ENCODE results near the gene FSCN2. TPM values are rescaled to one million over a fixed set of nuclear protein-coding genes. Genes with fewer than 3 reads are reported as not detected.

Gene FSCN2
- total and polyA plus RNA-seq, 2 of the 4 experiments (the other 2 are of a cell fraction) = 0.18 to 0.84 TPM

DNA sequence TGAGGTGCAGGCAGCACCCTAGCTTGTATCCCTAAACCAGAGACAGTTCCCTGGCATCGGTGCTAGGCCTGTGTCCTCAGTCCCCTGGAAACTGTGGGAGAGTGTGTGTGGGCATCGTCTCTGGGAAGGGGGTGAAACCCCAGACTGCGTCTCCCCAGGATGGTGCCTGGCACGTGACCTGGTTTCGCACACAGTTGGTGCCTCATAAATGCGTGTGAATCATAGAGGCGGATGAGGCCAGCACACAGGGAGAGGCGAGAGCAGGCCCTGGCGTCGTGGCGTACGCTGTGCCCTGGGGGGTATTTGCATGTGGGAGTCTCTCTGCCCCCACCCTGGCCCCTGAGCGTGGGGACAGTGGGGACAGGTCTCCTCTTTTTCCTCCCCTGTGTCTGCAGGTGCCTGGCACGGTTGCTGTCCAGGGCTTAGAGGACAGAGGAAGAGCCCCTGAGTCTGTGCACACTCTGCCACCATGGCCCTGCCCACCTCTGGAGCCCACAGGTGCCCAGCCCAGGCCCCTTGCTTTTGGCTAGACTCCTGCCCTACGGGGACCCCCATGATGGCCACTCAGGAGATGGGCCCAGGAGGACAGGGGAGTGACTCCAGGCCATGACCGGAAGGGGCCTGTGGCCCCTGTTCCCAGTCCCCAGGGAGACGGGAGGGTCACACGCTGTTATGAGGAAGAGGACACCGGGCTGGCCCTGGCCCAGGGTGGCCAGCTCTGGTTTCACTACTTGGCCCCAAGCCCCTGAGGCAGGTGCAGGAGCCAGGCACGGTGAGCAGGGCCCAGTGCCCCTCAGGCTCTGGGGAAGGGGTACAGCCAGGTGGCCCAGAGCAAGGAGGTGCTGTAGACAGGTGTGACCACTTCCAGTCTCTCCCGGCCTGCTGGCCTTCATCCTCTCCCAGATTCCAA is 1.3 kb upstream of the FSCN2 start:
- no peak overlapping the region for H3K56ac ChIP-seq (ENCODE audit: extremely low read depth, insufficient read depth, low read length)
- H3K23ac ChIP-seq (ENCODE audit: low read depth, low read length) = no peak overlapping the region
- H4K8ac ChIP-seq (ENCODE audit: low read depth in 2 of 2, low read length in 2 of 2) = no peak overlapping the region
- no peak overlapping the region for H2AK5ac ChIP-seq (ENCODE audit: low read depth, low read length)
- H2BK15ac ChIP-seq (ENCODE audit: low read depth, low read length) = no peak overlapping the region
- peaks cover 9% of the 10 kb centered on the region for H3K27me3 ChIP-seq (ENCODE audit: control insufficient read depth, insufficient read depth, low read length)
- peaks cover 5% of the 10 kb centered on the region; the same call in 1 of the 2 replicates for H3K9me1 ChIP-seq (ENCODE audit: insufficient read depth, low read length)
- H2AK9ac ChIP-seq (replicated peaks; ENCODE audit: low read depth, low read length, poor library complexity) = no peak overlapping the region
- H3K36me3 ChIP-seq (ENCODE audit: control insufficient read depth, insufficient read depth, low read length) = no peaks in the 10 kb centered on the region
- no peak for DNase-seq
- H3K4me3 ChIP-seq (ENCODE audit: insufficient read depth, low read depth, low read length) = no peak overlapping the region
- H3K79me1 ChIP-seq (ENCODE audit: low read depth in 1 of 2, low read length in 2 of 2) = no peaks in the 10 kb centered on the region
- H3K14ac ChIP-seq (replicated peaks; ENCODE audit: low read depth, low read length) = no peak overlapping the region
- ChIA-PET CTCF (no interaction called here), POLR2A (ENCODE audit: unreplicated experiment) (no interaction called here)
- no peak overlapping the region for H2BK120ac ChIP-seq (ENCODE audit: low read depth, low read length)
- no peak overlapping the region for H2BK20ac ChIP-seq (ENCODE audit: low read depth, low read length)
- H3K4me2 ChIP-seq (ENCODE audit: low read depth, low read length) = no peak overlapping the region
- 100% methylated on average over 1 of the region's 21 CpGs; no CpG with 5 or more reads in 1 of the 2 experiments for WGBS, 2 experiments (ENCODE audit: extremely low coverage in 2 of 2, insufficient read length in 1 of 2)
- no peak overlapping the region for H3K4ac ChIP-seq (ENCODE audit: low read depth, low read length)
- peaks cover 17% of the 10 kb centered on the region for H4K20me1 ChIP-seq (ENCODE audit: insufficient read depth, low read length)
- no peak overlapping the region for H2AFZ ChIP-seq (replicated peaks; ENCODE audit: low read length, poor library complexity)
- no peak overlapping the region for H3K18ac ChIP-seq (ENCODE audit: low read depth, low read length)
- no peak overlapping the region for H3K9ac ChIP-seq (ENCODE audit: low read depth, low read length)
- H3K4me1 ChIP-seq (ENCODE audit: control insufficient read depth, insufficient read depth, low read length) = peaks cover 5% of the 10 kb centered on the region; the same call in 1 of the 2 replicates
- no peak overlapping the region for H4K5ac ChIP-seq (ENCODE audit: low read depth, low read length)
- dilution Hi-C loops (cut with HindIII; ENCODE audit: low sequenced_read_pairs, unreplicated experiment) = no loop called here
- intact Hi-C loops (cut with micrococcal nuclease) = no loop called here
- no peak overlapping the region for H2BK5ac ChIP-seq (ENCODE audit: low read depth, low read length, poor library complexity, severe bottlenecking)
- H3K9me3 ChIP-seq (ENCODE audit: control insufficient read depth, insufficient read depth, low read length) = no peaks in the 10 kb centered on the region
- BruUV-seq (replicated peaks) = no TSS peak
- no peak overlapping the region for H4K91ac ChIP-seq (ENCODE audit: insufficient read depth, low read depth, low read length)
- no peak for ATAC-seq (ENCODE audit: low read depth)
- in situ Hi-C loops (cut with MboI; ENCODE audit: low sequenced_read_pairs) = no loop called here
- no peak for TF ChIP-seq CHD1 (IDR thresholded peaks at IDR 0.05; ENCODE audit: low read depth, low read length)
- no peak for TF ChIP-seq RFX5 (IDR thresholded peaks at IDR 0.05; ENCODE audit: low read depth, low read length)
- TF ChIP-seq SMC3 (IDR thresholded peaks at IDR 0.05; ENCODE audit: low read depth, low read length) = no peak
- no peak for TF ChIP-seq NFE2L2 (IDR thresholded peaks at IDR 0.05; ENCODE audit: low read depth, low read length)
- no peak for TF ChIP-seq MAFK (IDR thresholded peaks at IDR 0.05; ENCODE audit: low read depth, low read length)
- no peak for TF ChIP-seq CEBPB (IDR thresholded peaks at IDR 0.05; ENCODE audit: low read depth, low read length)
- TF ChIP-seq, protein P1, sequence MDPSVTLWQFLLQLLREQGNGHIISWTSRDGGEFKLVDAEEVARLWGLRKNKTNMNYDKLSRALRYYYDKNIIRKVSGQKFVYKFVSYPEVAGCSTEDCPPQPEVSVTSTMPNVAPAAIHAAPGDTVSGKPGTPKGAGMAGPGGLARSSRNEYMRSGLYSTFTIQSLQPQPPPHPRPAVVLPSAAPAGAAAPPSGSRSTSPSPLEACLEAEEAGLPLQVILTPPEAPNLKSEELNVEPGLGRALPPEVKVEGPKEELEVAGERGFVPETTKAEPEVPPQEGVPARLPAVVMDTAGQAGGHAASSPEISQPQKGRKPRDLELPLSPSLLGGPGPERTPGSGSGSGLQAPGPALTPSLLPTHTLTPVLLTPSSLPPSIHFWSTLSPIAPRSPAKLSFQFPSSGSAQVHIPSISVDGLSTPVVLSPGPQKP (IDR thresholded peaks at IDR 0.05; ENCODE audit: borderline replicate concordance, low read depth, low read length) = no peak
- H3K27ac ChIP-seq (ENCODE audit: insufficient read depth, low read length) = no peak overlapping the region

Data from IMR-90 (cell line).